ENCODE measurements around the gene NXNL2. TPM values are rescaled to one million over a fixed set of nuclear protein-coding genes. Genes with fewer than 3 reads are reported as not detected.

NXNL2 gene
- total and polyA plus RNA-seq, 10 of the 15 experiments (the other 5 are each of a cell fraction or from before 2014, with no cell fraction given), result not detected

DNA sequence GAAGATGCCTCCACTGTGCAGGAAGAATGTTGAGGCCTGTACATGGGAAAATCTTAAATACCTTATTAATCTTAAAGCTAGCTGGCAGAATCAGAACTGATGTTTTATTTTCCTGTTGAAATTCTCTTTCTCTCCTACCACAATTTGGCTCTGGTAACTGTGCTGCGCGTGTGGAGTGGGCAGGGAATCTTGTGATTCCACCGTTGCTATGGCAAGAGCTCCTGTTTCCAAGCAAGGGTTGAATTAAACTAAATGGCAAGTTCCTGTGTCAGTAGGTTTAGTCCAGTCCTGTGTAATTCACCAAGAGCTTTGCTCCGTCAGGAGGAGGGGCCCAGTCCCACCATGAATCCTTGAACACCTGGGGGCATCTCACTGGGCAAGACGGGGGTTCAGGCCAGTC is 36.4 kb downstream of the NXNL2 start (continued):
- no peak for TF ChIP-seq ETV6 (conservative IDR thresholded peaks at IDR 0.05 in 1 of 2, IDR thresholded peaks at IDR 0.05 in 1 of 2; ENCODE audit: borderline replicate concordance in 1 of 2, low read depth in 1 of 2)
- TF ChIP-seq NRF1 (conservative IDR thresholded peaks at IDR 0.05; ENCODE audit: low read depth, low read length), result no peak
- TF ChIP-seq SIX5 (IDR thresholded peaks at IDR 0.05; ENCODE audit: low read depth, low read length, severe bottlenecking), result no peak
- no peak for TF ChIP-seq YY1 (IDR thresholded peaks at IDR 0.05; ENCODE audit: low read depth, low read length)
- no peak for TF ChIP-seq CHD2 (IDR thresholded peaks at IDR 0.05; ENCODE audit: borderline replicate concordance, low read depth, low read length)
- TF ChIP-seq IKZF1 (conservative IDR thresholded peaks at IDR 0.05), result no peak
- no peak for TF ChIP-seq BRCA1 (IDR thresholded peaks at IDR 0.05; ENCODE audit: low read depth, low read length)

DNA sequence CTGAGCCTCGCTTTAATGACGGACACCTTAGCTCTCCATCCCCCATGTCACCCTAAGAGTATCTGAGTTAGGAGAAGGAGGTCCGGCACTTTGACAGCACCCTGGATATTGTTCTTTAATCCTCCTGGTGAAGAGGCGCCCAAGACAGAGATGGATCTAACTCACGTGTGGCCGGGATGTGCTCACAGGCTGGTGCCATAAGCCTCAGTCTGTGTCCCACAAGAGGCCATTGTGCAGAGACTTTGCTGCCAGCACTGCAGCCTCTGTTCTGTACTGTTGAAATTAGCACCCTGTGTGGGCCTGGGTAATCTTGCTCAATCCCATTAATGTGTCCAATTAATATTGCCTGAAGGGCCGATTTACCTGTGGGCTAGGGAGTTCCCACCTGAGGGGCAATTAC is 37.7 kb downstream of the NXNL2 start:
- H4K20me1 ChIP-seq (ENCODE audit: control insufficient read depth, insufficient read depth), result no peaks in the 10 kb centered on the region; the same call in 1 of the 2 replicates
- FAIRE-seq, result no peak
- H3K27ac ChIP-seq (ENCODE audit: control insufficient read depth, insufficient read depth), result no peak overlapping the region
- no peak overlapping the region for H3K9ac ChIP-seq (ENCODE audit: control insufficient read depth, insufficient read depth, low read length)
- POLR2A ChIA-PET, result no interaction called here
- no peaks in the 10 kb centered on the region for H3K4me1 ChIP-seq (ENCODE audit: control insufficient read depth, insufficient read depth, low read length)
- TF ChIP-seq PML (IDR thresholded peaks at IDR 0.05; ENCODE audit: low read length) (no peak), NFYA (IDR thresholded peaks at IDR 0.05; ENCODE audit: borderline replicate concordance, low read depth, low read length) (no peak), MEF2A (IDR thresholded peaks at IDR 0.05; ENCODE audit: insufficient read depth, low read depth, low read length) (no peak), ZNF217 (IDR thresholded peaks at IDR 0.05) (no peak)
- H3K4me3 ChIP-seq, result no peak overlapping the region
- H3K9me3 ChIP-seq (replicated peaks; ENCODE audit: control insufficient read depth, insufficient read depth, low read length), result no peaks in the 10 kb centered on the region
- CTCF ChIA-PET, result interaction anchor here (0.5 to 0.7 kb wide), 3 partner anchors 74 to 621 kb away, joined by 3 to 4 read pairs (median 3); no protein-coding TSS in a partner anchor
- H3K36me3 ChIP-seq (ENCODE audit: control insufficient read depth in 2 of 2, insufficient read depth in 2 of 2, low read length in 1 of 2), result no peaks in the 10 kb centered on the region
- intact Hi-C loops (cut with micrococcal nuclease; ENCODE audit: unreplicated experiment) (loop anchor here (10.0 kb wide), 1 partner anchor 188 kb away; the partner anchor contains the start of gene SPIN1), in situ Hi-C loops (cut with MboI) (no loop called here)
- no peak for DNase-seq (ENCODE audit: low read depth, low spot score)
- H2AFZ ChIP-seq (ENCODE audit: control insufficient read depth, low read depth, low read length), result no peak overlapping the region
- no peaks in the 10 kb centered on the region for H3K79me2 ChIP-seq (ENCODE audit: control insufficient read depth, insufficient read depth, low read length)
- 42% methylated on average over 7 of the region's 7 CpGs for WGBS (ENCODE audit: insufficient coverage, insufficient replicate concordance, low lambda C conversion rate, missing lambda C conversion rate)
- no peaks in the 10 kb centered on the region for H3K27me3 ChIP-seq (replicated peaks in 1 of 2; ENCODE audit: control insufficient read depth in 2 of 2, insufficient read depth in 2 of 2, low read length in 1 of 2)
- no peak for ATAC-seq
- no TSS peak for BruUV-seq (replicated peaks)
- SMC1A ChIA-PET (ENCODE audit: uncharacterized antibody, unreplicated experiment), result no interaction called here
- RAD21 ChIA-PET (ENCODE audit: unreplicated experiment), result no interaction called here
- H3K4me2 ChIP-seq (ENCODE audit: control insufficient read depth, insufficient read depth), result no peak overlapping the region
